Middle frontal gyrus (tissue), 1 donor: Measurements from ENCODE around the gene RBM39.
"Not testable (repeated sequence)": the region's sequence is repeated elsewhere in the genome, so short reads cannot be mapped to it uniquely, and the experiment has no call there.

Experiments used
- DNase-seq: peaks from one replicate; pipeline ENCODE4 v3.0.0-alpha.2; 2015; ENCODE audit warnings: low spot score; ENCODE audit errors: extremely low spot score

RBM39 gene

GRCh38 chr20:35741892-35742740 is at the start of gene RBM39:
RBM39 (minus strand) TSS chr20:35742260; CDS start chr20:35740874, 1,386 bp downstream.
- peak; percentile 100 for DNase-seq

- no peak for DNase-seq
Measured at GRCh38 chr20:35791821-35792220, 49.8 kb upstream of the RBM39 start.

- no peak for DNase-seq
Measured at GRCh38 chr20:35791097-35791496, 49.0 kb upstream of the RBM39 start.

- DNase-seq, result no peak
Measured at GRCh38 chr20:35788796-35789195, 46.7 kb upstream of the RBM39 start.

GRCh38 chr20:35785541-35785940 is 43.5 kb upstream of the RBM39 start:
- DNase-seq, result not testable (repeated sequence)

- not testable (repeated sequence) for DNase-seq
Measured at GRCh38 chr20:35783811-35784210, 41.8 kb upstream of the RBM39 start.

- DNase-seq, result no peak
Measured at GRCh38 chr20:35776513-35777101, 34.5 kb upstream of the RBM39 start.

- no peak for DNase-seq
Measured at GRCh38 chr20:35774391-35774790, 32.3 kb upstream of the RBM39 start.

- DNase-seq, result no peak
Measured at GRCh38 chr20:35773154-35773751, 31.2 kb upstream of the RBM39 start.

- no peak for DNase-seq
Measured at GRCh38 chr20:35772563-35773058, 30.6 kb upstream of the RBM39 start.

- DNase-seq, result peak; percentile 86
Measured at GRCh38 chr20:35771689-35772562, 29.9 kb upstream of the RBM39 start, which contains the start of gene PHF20. PHF20 (plus strand) TSS chr20:35772015; CDS start chr20:35801523, 29,508 bp downstream.

GRCh38 chr20:35771367-35771688 is 29.3 kb upstream of the RBM39 start:
- no peak for DNase-seq

GRCh38 chr20:35768731-35769664 is 26.9 kb upstream of the RBM39 start:
- DNase-seq, result peak; percentile 17

GRCh38 chr20:35767683-35768481 is 25.8 kb upstream of the RBM39 start:
- no peak for DNase-seq

- DNase-seq, result no peak
Measured at GRCh38 chr20:35766843-35767242, 24.8 kb upstream of the RBM39 start.

GRCh38 chr20:35764936-35765335 is 22.9 kb upstream of the RBM39 start:
- not testable (repeated sequence) for DNase-seq

- DNase-seq, result no peak
Measured at GRCh38 chr20:35762461-35762860, 20.4 kb upstream of the RBM39 start.

- DNase-seq, result not testable (repeated sequence)
Measured at GRCh38 chr20:35761548-35761947, 19.5 kb upstream of the RBM39 start.

GRCh38 chr20:35757098-35757705 is 15.1 kb upstream of the RBM39 start:
- DNase-seq, result no peak
